Hematopoietic multipotent progenitor cell treated with erythropoietin and hydrocortisone succinate and interleukin-3 and kit ligand, for 17 days (in vitro differentiated cells): Measurements from ENCODE around the gene ST7.

Source experiments
- DNase-seq: peaks from one replicate; pipeline ENCODE4 v3.0.0-alpha.2; 2015; ENCODE audit warnings: low spot score

Gene ST7

GRCh38 chr7:117034851-117035464, 81.7 kb downstream of the ST7 start:
- no peak for DNase-seq

- no peak for DNase-seq
These were observed 82.2 kb downstream of the ST7 start for GRCh38 chr7:117035465-117035862.

- DNase-seq = no peak
These were observed 82.9 kb downstream of the ST7 start for GRCh38 chr7:117036053-117036669.

GRCh38 chr7:117036836-117037235, 83.5 kb downstream of the ST7 start:
- DNase-seq = no peak

- DNase-seq = no peak
These were observed 85.1 kb downstream of the ST7 start for GRCh38 chr7:117038408-117038807.

- DNase-seq = no peak
These were observed 87.7 kb downstream of the ST7 start for GRCh38 chr7:117041007-117041406.

GRCh38 chr7:117041822-117042221, 88.5 kb downstream of the ST7 start:
- DNase-seq = no peak

GRCh38 chr7:117043108-117043825, 90.0 kb downstream of the ST7 start:
- no peak for DNase-seq

- no peak for DNase-seq
These were observed 91.4 kb downstream of the ST7 start for GRCh38 chr7:117044664-117045063.

GRCh38 chr7:117045927-117046710, 92.8 kb downstream of the ST7 start:
- no peak for DNase-seq

- no peak for DNase-seq
These were observed 94.2 kb downstream of the ST7 start for GRCh38 chr7:117047496-117047895.

GRCh38 chr7:117048114-117048866, 95.0 kb downstream of the ST7 start:
- DNase-seq = no peak

GRCh38 chr7:117048882-117049281, 95.6 kb downstream of the ST7 start:
- no peak for DNase-seq

GRCh38 chr7:117051808-117052207, 98.5 kb downstream of the ST7 start:
- DNase-seq = no peak

GRCh38 chr7:117053432-117053831, 100.1 kb downstream of the ST7 start:
- no peak for DNase-seq

- DNase-seq = no peak
These were observed 108.5 kb downstream of the ST7 start for GRCh38 chr7:117061751-117062150.

- no peak for DNase-seq
These were observed 109.0 kb downstream of the ST7 start for GRCh38 chr7:117062300-117062699.

GRCh38 chr7:117064688-117065087, 111.4 kb downstream of the ST7 start:
- DNase-seq = no peak

GRCh38 chr7:117065571-117066150, 112.4 kb downstream of the ST7 start:
- no peak for DNase-seq

- no peak for DNase-seq
These were observed 113.4 kb downstream of the ST7 start for GRCh38 chr7:117066668-117067067.

- no peak for DNase-seq
These were observed 114.0 kb downstream of the ST7 start for GRCh38 chr7:117067340-117067739.
